Left renal pelvis (tissue), 4 donors: Measurements from ENCODE around the gene ZNF691. TPM values are rescaled to one million over a fixed set of nuclear protein-coding genes. Genes with fewer than 3 reads are reported as not detected.

Experiments
- DNase-seq, 4 donors: peaks; one replicate each; pipeline ENCODE4 v3.0.0-alpha.2; 2013; ENCODE audit warnings: low read depth in 4 of 4, low spot score in 3 of 4
- polyA plus RNA-seq, 4 donors: library from polyadenylated mRNA; unstranded; fragments of 120-200 nt; gene quantifications; one replicate each; pipeline ENCODE4 v1.2.1, GENCODE V29; 2013; ENCODE audit not compliant: insufficient read length in 4 of 4

ZNF691 gene
- polyA plus RNA-seq, 4 donors: 13.6 to 23.6 (median 20.0) TPM

DNA sequence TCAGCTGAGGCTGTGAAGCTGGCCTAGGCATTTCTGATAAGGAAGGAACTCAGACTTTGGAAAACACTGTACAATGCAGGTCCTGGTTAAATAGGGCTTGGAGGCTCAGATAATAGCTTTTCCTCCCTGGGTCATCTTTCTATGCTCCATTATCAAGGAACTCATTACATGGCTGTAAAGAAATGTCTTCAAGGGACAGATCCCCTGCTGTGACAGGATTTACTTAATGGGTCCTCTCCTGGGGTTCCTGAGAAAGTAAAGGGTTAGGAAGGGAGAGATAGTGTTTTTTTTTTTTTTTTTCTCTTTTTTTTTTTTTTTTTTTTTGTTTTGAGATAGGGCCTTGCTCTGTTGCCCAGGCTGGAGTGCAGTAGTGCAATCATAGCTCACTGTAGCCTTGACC lies 15.1 kb upstream of the ZNF691 start:
- no peak for DNase-seq

DNA sequence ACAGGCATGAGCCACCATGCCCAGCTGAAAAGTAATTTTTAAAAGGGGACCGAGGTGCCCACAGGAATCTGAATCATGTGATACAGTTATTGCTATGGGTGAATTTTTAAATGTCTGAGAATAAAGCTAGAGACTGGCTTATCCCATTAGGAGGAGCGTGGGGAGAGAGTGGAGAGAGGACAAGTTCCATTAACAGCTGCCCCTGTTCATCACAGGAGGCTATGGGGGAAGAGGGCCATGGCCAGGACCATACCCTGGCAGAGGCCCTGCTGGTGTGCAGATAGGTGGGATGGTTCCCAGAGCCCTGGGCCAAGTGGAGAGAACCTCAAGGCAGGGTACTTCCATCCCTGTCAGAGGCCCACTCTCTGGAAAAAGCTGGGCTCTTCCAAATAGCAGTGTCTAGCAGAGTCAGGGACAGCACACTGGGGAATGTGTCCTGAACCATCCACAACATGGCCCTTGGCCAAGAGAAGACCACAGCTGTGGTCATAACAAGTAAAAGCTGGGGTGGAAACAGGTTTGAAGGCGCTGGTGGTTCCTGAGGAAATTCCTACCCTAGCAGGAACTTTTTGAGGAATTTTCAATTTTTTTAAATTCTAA lies 13.7 kb upstream of the ZNF691 start:
- no peak for DNase-seq

DNA sequence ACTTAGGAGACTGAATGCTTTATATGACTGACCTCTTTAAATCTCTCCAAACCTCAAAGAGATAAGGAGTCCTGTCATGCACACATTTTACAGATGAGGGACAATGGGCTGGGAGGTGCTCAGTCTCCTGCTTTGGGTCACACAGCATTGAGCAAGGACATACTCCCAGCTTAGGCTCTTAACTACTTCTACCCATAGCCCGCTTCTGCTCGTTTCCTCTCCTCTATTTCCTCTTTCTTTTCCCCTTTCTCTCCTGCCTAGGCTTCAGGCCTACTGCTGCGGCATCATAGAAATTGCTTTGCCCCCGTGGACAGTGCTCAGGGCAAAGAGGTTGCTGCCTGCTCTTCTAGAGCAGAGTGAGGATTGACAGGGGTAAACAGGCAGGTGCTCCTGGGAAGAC lies 12.4 kb upstream of the ZNF691 start:
- no peak for DNase-seq

DNA sequence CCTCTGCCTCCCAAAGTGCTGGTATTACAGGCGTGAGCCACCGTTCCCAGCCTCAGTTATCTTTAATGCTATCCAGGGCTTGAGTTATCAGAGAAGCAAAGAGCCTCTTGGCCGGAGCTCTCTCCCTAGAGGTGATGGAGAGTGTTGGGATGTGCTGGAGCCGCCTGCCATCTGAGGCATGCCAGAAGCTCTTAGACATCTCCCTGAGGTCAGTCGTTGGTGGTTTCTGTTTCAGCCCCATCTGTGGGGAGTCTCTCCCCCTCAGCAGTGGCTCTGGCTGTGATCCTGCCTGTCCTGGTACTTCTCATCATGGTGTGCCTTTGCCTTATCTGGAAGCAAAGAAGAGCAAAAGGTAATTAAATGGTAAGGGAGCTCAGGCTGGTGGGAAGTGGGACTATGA lies 11.6 kb upstream of the ZNF691 start:
- DNase-seq: no peak

DNA sequence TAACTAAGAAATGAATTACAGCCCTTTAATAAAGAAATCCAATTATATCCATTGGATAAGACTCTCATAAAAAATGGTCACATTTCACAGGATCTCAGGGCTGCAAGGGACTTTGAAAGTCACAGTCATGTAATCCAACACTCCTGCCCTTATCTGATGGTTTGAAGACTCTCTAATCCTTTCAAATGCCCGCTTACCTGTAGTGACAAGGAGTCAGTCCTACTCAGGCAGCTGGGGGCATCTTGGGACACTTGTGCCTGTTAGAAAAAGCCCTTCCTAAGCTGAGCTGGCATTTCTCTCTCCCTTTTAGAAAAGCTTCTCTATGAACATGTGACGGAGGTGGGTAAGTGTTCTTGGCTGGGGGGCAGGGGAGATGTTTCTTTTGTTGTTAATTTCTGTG lies 11.0 kb upstream of the ZNF691 start:
- DNase-seq: no peak

DNA sequence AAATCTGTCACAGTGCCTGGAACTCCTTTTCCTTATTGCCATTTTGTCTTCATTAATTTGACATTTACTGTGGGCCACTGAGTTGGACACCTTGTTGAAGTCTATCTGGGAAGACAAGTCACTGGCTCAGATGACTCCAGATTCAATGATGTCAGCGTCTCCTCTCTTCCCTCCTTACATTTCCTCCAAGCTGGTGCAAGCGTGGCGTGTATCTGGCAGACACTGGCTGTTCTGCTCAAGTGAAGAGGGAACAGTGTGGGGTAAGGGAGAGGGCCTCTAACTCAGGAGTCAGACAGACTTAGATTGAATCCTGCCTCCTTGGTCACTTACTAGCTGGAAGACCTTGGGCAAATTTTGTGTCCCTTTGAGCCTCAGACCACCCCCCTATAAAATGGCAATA lies 8.7 kb upstream of the ZNF691 start:
- DNase-seq: no peak

DNA sequence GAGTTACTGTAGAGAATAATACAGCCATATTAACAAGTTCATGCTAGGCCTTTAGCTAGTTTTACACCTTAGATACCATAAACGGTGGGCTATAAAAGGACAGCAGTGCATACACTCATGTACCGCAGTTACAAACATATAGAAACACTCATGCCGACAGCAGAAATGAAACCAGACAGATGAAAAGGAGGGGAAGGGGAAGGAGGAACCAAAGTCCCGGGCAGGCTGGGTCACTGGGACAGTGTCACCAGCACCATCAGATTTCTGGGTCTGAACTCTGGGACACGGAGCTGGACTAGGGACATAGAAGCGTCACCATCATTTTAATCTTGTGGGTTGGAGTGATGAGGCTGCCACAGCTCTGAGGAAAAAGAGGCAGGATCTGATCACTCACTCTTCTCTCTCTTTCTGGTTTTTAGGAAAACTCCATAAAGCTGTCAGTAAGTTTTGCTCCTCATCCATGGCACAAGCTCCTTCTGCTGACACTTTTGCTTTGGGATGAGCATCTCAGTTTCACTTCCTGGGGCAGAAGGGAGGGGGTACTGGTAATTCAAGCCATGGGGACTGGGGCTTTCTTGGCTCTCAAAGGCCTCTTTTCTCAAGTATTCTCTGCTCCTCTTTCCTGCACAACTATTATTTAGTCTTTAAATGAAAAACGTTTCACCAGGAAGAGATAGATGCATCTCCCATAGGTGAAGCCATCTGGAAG lies 7.8 kb upstream of the ZNF691 start:
- DNase-seq: no peak

DNA sequence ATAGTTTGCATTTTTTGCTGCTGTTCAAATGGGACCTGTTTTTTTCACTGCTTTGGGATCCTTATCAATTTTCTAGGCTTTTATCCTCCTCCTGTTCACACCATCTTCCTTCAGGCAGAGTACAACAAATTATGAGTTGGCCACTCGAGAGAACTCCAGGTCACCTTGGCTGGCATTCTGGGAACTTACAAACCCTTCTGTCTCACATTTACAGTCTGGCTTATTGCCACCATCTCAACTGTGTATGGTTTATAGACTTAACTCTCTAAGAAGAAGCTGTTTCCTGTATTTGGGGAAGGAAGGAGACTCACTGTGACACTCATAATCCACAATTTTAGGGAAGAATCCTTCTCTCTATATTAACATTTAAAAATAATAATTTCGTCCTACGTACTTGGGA lies 5.4 kb upstream of the ZNF691 start:
- no peak for DNase-seq

DNA sequence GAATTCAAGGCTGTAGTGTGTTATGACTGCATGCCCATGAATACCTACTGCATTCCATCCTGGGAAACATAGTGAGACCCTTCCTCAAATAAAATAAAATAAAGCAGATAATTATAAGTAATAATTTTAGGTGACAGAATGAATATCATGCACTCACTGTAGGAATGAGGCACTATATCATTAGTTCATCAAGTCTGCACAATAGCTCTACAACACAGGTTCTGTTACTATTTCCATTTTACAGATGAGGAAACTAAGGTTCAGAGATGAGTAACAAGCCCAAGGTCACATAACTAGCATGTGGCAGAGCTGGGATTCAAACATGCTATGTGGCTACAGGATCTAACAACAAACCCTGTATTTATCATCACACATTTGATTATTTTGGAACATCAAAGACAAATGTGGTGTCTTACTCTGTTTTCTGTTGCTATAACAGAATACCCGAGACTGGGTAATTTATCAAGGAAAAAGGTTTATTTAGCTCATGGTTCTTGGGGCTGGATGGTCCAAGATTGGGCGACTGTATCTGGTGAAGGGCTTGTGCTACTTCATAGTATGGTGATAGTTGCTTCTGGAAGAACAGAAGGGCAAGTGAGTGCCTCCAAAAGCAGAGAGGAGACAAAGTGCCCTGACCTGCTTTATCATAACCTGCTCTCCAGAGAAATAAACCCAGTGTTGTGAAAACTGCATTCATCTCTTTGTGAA lies 4.8 kb upstream of the ZNF691 start:
- no peak for DNase-seq

DNA sequence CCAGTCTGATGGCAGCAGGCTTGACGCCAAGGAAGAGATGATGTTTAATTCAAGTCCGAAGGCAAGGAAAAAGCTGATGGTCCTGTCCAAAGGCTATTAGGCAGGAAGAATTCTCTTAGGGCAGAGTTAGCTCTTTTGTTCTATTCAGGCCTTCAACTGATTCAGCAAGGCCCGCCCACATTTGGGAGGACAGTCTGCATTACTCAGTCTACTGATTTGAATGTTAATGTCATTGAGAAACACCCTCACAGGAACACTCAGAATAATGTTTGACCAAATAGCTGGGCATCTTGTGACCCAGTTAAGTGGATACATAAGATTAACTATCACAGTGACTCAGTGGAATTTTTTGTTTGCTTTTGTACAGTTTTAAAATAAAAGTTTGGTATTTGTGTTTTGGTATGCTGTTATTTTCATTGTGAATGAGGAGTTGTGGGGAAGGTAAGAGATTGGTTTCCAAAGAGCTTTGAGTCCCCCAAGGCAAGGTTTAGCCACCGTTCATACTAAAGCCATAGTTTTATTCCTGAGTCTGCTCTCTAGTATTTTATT lies 1.7 kb upstream of the ZNF691 start:
- no peak for DNase-seq

DNA sequence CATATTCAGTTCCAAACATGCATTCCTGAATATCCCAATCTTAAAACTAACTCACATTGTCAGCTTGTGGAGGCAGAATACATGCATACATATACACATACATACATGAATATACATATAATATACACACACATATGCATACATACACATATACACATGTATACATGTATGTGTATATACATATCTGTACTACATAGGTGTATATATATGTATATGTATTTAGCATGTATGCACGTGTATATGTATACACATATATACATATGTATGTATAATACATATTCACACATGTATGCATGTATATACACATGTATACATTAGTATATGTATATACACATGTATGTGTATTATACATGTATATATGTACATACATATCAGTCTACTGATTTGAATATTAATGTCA lies 1.2 kb upstream of the ZNF691 start:
- no peak for DNase-seq

DNA sequence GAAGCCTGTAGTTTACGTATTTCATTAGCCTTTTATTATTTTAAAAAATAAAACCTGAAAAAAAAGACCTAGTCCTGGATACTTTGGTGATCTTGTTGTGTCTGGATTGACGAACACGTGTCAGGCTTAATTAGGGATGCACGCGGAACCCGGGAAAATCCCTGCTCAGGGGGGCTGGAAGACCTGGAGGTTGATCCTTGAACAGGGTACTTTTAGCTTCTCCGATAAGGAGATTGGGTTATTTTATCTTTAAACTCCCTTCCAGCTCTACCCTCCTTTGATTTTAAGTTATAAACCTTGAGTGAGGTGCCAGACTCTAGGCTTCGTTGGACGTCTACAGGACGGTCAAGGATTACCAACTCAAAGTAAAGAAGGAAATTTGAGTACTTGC lies 552 bp upstream of the ZNF691 start:
- no peak for DNase-seq

DNA sequence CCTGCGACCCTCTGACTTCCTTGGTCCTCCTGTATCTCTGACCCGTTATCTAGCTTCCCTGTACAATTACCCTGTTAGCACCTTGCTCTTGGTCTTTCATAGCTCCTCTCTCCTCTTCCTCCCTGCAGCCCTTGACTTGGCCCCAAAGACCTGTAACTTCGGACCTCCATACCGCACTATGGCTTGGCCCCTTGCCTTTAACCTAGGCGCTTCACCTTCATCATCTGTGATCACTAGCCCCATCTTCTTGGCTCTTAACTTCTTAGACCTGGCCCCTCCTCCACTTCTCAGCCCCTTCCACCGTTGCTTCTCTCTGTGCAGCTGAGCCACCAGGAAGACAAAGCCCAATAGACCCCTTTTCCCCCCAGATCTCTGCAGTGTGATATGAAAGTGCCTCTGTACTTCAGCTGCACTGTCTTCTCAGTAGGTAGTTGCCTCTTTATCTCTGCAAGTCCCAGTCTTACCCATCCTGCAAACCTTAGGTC lies 740 bp downstream of the ZNF691 start:
- DNase-seq: no peak

DNA sequence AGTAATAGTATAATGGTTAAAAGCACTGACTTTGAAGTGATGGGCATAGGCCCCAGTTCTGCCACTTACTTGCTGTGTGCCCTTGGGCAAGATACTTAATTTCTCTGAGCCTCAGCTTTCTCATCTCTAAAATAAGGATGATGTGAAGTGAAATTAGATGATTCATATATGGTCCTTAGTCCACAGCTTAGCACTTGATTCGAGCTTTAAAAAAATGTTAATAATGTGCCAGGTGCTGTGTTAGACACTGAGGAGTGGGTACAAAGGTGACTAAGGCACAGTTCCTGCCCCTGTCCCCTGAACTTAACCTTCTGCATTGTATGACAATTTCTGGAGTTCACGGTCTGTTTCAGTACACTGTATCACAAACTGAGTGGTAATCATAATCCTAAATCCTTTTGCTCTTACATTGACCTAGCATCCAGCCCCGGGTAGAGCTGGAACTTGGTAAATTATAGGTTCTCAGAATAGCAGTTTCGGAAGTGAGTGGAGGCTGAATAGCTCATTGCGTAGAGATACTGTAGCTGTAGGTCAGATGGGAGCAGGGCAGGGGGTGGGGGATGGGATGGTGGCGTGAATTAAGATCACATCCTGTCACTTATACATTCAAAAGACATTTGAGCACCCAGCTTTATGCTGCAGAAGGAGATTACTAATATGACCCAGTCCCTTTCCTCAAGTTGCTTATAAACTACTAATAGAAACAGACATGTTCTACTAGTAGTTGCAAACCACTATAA lies 1.5 kb downstream of the ZNF691 start:
- no peak for DNase-seq

DNA sequence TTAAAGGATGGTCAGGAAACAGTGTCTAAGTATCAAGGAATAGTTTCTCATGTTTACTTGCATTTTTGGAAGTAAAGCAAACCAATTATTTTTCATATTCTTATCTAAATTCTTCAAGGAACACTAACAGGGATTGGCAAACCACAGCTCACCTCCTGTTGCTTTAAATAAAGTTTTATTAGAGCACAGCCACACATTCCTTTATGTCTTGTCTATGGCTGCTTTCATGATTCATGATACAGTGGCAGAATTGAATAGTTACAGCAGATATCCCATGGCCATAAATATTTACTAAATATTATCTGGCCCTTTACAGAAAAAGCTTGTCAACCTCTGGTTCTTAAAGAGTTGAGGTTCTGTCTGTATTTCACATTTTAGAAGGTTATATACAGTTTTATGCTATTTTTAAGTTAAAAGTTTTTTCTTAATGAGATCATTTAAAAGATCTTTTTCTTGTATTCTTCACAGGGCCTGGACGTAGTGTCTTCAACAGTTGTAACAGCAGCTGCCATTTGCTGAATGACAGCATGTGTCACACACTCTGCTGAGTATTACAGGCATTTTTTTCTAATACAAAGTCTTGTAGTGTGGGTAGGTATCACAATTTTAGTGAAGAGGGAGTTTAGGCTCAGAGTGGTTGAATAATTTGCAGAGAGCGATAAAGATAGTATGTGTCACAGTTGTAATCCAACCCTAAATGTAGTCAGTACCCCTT lies 2.6 kb downstream of the ZNF691 start:
- DNase-seq: no peak

DNA sequence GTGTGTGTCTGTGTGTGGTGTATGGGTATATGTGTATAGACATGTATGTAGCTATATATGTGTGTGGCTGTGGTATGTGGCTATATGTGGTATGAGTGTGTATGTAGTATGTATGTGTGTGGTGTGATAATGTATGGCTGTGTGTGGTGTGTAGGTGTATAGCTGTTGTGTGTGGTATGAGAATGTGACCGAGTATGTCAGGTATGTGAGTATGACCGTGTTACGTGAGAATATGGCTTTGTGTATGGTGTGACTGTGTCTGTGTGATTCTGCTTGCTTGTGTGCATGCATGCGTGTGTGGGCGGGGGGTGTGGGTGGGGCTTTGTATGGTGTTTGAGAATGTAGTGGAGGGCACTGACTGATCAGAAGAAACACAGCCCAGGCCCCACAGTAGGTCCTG lies 3.5 kb downstream of the ZNF691 start:
- DNase-seq: no peak

DNA sequence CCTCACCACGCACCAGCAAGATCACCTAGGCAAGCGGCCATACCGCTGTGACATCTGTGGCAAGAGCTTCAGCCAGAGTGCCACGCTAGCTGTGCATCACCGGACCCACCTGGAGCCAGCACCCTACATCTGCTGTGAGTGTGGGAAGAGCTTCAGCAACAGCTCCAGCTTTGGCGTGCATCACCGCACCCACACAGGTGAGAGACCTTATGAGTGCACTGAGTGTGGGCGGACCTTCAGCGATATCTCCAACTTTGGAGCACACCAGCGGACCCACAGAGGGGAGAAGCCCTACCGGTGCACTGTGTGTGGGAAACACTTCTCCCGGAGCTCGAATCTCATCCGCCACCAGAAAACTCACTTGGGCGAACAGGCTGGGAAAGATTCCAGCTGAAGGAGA lies 5.0 kb downstream of the ZNF691 start:
- DNase-seq: no peak

DNA sequence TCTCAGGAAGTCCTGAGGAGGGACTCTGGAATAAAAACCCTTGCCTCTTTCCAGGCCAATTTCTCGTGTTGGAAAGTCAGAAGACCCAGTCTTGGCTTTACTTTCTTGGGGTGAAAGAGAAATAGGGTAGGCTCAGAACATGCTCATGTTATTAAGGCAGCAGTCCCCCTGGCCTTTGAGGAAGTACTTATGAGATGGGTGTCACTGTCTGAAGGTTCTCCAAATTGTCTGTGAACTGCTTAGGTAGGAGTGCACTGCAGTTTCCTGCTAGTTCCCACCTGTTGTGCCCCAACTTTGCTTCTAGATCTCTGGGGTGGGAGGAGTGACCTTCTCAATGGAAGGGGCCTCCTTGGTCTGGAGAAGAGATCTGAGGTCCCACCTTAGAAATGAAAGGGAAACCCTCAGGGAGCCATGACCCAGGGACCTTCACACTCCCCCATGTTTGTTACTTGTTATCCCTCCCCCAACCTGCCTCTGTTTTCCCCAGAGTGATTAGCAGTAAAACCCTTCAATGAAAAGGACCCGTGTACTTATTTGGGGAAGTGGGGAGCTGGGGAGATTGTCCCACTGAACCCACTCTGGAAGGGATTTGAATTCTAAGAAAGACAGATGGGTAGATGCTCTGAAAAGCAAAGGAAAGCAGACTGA lies 5.7 kb downstream of the ZNF691 start:
- DNase-seq: no peak

DNA sequence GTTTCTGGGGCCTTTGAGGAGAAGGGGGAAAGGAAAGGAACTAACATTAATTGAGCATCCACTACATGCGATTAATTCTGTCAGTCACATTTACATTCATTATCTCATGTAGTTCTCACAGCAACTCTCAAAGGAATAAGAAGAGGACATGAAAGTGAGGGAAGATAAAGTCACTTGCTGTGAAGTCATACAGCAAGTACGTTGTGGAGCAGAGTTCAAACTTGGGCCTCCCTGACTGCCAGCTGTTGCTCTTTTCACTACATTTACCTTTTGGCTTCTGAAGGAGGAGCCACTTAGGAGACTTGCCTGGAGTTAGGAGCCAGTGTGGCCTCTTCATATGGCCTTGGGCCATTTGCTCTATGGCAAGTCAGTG lies 6.2 kb downstream of the ZNF691 start:
- DNase-seq: no peak
